ENCODE results near the gene ADAM12. TPM values are rescaled to one million over a fixed set of nuclear protein-coding genes. Genes with fewer than 3 reads are reported as not detected.

The ADAM12 gene
- total and polyA plus RNA-seq, 2 donors (not counting 3 experiments of a cell fraction or from before 2014, with no cell fraction given): 0.22 to 0.33 TPM

DNA sequence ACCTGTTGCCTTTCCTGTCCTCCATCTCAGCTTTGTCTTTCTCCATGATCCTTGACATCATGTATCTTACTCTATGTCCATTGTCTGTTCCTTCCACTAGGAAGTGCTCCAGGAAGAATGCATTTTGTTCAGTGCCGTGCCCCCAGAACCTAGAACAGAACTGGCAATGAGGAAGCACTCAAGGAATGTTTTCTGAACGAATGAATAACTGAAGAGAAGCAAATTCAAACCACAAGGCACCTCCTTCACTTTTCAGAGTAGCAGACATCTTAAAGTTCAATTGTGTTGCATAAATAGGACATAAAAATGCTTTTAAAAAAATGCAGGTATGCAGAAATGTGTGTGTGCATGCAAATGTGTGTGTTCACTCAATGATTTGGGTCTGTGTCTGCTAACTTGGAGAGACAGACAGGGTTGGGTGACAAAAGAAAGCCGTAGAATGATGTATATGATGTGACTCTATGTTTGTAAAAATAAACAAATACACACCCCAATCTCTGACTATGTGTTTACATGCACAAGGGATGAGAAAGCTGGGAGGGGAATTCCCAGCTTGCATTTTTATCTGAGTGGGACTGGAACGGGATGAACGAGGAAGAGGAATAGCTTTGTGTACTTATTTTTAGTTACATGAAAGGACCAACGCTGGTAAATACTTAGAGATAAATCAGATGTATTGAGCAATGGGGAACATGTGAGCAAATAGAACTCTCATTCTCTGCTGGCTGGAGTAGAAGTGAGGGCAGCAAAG is 254.2 kb downstream of the ADAM12 start:
- Histone ChIP-seq H3K4me1 (ENCODE audit: control insufficient read depth, extremely low read depth, insufficient read depth, low read length) (no peaks in the 10 kb centered on the region), H3K9me1 (replicated peaks; ENCODE audit: control insufficient read depth, extremely low read depth, insufficient read depth, low read length) (no peaks in the 10 kb centered on the region), H3K27ac (ENCODE audit: insufficient read depth, low read depth, low read length) (no peak overlapping the region), H3K9me3 (replicated peaks; ENCODE audit: control insufficient read depth, insufficient read depth, low read length) (no peaks in the 10 kb centered on the region), H3K4me3 (replicated peaks in 1 of 3; ENCODE audit: insufficient read depth in 1 of 3, low read depth in 1 of 3, low read length in 3 of 3) (no peak overlapping the region), H4K20me1 (replicated peaks; ENCODE audit: control insufficient read depth, extremely low read depth, insufficient read depth, low read length) (no peaks in the 10 kb centered on the region), H3K9ac (replicated peaks; ENCODE audit: extremely low read depth, insufficient read depth, low read length) (no peak overlapping the region), H3K4me2 (ENCODE audit: insufficient read depth, low read length) (no peak overlapping the region), H3K27me3 (ENCODE audit: control insufficient read depth in 2 of 2, insufficient read depth in 2 of 2, low read length in 2 of 2) (no peaks in the 10 kb centered on the region), H3K36me3 (ENCODE audit: control insufficient read depth in 2 of 2, extremely low read depth in 1 of 2, insufficient read depth in 2 of 2, low read length in 2 of 2) (no peaks in the 10 kb centered on the region), H3K79me2 (ENCODE audit: control insufficient read depth, insufficient read depth, low read length) (no peaks in the 10 kb centered on the region), H2AFZ (ENCODE audit: low read depth, low read length) (no peak overlapping the region)
- intact Hi-C loops (cut with micrococcal nuclease) (no loop called here), dilution Hi-C loops (cut with MboI; ENCODE audit: extremely low pct_ligation_motif_present, low sequenced_read_pairs) (no loop called here)
- BruUV-seq (replicated peaks): no TSS peak
- ChIA-PET CTCF (no interaction called here), POLR2A (no interaction called here)
- no peak for TF ChIP-seq POLR2A (IDR thresholded peaks at IDR 0.05; ENCODE audit: low read depth, low read length)
- TF ChIP-seq MYC (IDR thresholded peaks at IDR 0.05; ENCODE audit: low read depth, low read length): no peak
- TF ChIP-seq GATA2 (IDR thresholded peaks at IDR 0.05; ENCODE audit: insufficient read depth, insufficient read length, low read depth, low read length): no peak
- no peak for TF ChIP-seq EZH2 (IDR thresholded peaks at IDR 0.05; ENCODE audit: borderline replicate concordance, low read depth, low read length, severe bottlenecking)
- TF ChIP-seq, protein P1, sequence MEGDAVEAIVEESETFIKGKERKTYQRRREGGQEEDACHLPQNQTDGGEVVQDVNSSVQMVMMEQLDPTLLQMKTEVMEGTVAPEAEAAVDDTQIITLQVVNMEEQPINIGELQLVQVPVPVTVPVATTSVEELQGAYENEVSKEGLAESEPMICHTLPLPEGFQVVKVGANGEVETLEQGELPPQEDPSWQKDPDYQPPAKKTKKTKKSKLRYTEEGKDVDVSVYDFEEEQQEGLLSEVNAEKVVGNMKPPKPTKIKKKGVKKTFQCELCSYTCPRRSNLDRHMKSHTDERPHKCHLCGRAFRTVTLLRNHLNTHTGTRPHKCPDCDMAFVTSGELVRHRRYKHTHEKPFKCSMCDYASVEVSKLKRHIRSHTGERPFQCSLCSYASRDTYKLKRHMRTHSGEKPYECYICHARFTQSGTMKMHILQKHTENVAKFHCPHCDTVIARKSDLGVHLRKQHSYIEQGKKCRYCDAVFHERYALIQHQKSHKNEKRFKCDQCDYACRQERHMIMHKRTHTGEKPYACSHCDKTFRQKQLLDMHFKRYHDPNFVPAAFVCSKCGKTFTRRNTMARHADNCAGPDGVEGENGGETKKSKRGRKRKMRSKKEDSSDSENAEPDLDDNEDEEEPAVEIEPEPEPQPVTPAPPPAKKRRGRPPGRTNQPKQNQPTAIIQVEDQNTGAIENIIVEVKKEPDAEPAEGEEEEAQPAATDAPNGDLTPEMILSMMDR (IDR thresholded peaks at IDR 0.05; ENCODE audit: extremely low read depth in 1 of 2, insufficient read depth in 1 of 2, low read depth in 1 of 2, low read length in 2 of 2): no peak
- no peak for TF ChIP-seq FOS (IDR thresholded peaks at IDR 0.05; ENCODE audit: borderline replicate concordance, insufficient read depth, low read length)
- TF ChIP-seq POLR2AphosphoS5 (IDR thresholded peaks at IDR 0.05; ENCODE audit: insufficient read depth, low read depth, low read length): no peak
- TF ChIP-seq, protein P2, sequence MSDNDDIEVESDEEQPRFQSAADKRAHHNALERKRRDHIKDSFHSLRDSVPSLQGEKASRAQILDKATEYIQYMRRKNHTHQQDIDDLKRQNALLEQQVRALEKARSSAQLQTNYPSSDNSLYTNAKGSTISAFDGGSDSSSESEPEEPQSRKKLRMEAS (IDR thresholded peaks at IDR 0.05; ENCODE audit: insufficient read depth, insufficient read length): no peak
- TF ChIP-seq JUN (IDR thresholded peaks at IDR 0.05; ENCODE audit: borderline replicate concordance, insufficient read depth, insufficient read length, low read depth): no peak
- no peak for FAIRE-seq
- DNase-seq (ENCODE audit: low read depth, low spot score): no peak
